Activated naive CD8-positive, alpha-beta T cell treated with anti-CD3 and anti-CD28 coated beads, Interleukin-2, amount 50 U/mL, for 24 hours (primary cell): Measurements from ENCODE around the gene NLGN3.

Experiments
- ATAC-seq: fragments of 150-1000 bp; cut with Tn5 transposase; one replicate; pipeline ENCODE4 v1.10.0; 2021
- DNase-seq: peaks from one replicate; pipeline ENCODE4 v3.0.0; 2021
- H3K27ac Mint-ChIP-seq: one replicate; pipeline ENCODE4 v1.8.0; 2021; ENCODE audit warnings: mild to moderate bottlenecking, mixed read lengths
- H3K27me3 Mint-ChIP-seq: one replicate; pipeline ENCODE4 v1.8.0; 2021; ENCODE audit warnings: mixed read lengths
- H3K36me3 Mint-ChIP-seq: one replicate; pipeline ENCODE4 v1.8.0; 2021; ENCODE audit warnings: low read depth, mixed read lengths
- H3K4me1 Mint-ChIP-seq: one replicate; pipeline ENCODE4 v1.8.0; 2021; ENCODE audit warnings: mixed read lengths
- H3K4me3 Mint-ChIP-seq: one replicate; pipeline ENCODE4 v1.8.0; 2021; ENCODE audit warnings: mild to moderate bottlenecking, moderate library complexity, mixed read lengths
- H3K9me3 Mint-ChIP-seq: one replicate; pipeline ENCODE4 v1.8.0; 2021; ENCODE audit warnings: mixed read lengths

NLGN3 gene

GRCh38 chrX:71147496-71148277 is 3.0 kb downstream of the NLGN3 start:
- Mint-ChIP-seq H3K9me3 (no peaks in the 10 kb centered on the region), H3K36me3 (no peaks in the 10 kb centered on the region), H3K4me3 (no peak overlapping the region), H3K27me3 (no peaks in the 10 kb centered on the region), H3K4me1 (peaks cover 11% of the 10 kb centered on the region), H3K27ac (no peak overlapping the region)
- no peak for DNase-seq
- ATAC-seq: no peak

GRCh38 chrX:71148278-71148663 is 3.6 kb downstream of the NLGN3 start:
- no peak for ATAC-seq
- Mint-ChIP-seq H3K4me3 (no peak overlapping the region), H3K27me3 (no peaks in the 10 kb centered on the region), H3K4me1 (peaks cover 11% of the 10 kb centered on the region), H3K27ac (no peak overlapping the region), H3K36me3 (no peaks in the 10 kb centered on the region), H3K9me3 (no peaks in the 10 kb centered on the region)
- no peak for DNase-seq

GRCh38 chrX:71151366-71151765 is 6.7 kb downstream of the NLGN3 start:
- H3K4me1 Mint-ChIP-seq: peaks cover 2% of the 10 kb centered on the region
- no peaks in the 10 kb centered on the region for H3K9me3 Mint-ChIP-seq
- ATAC-seq (no peak), DNase-seq (no peak)
- H3K27me3 Mint-ChIP-seq: no peaks in the 10 kb centered on the region
- no peaks in the 10 kb centered on the region for H3K36me3 Mint-ChIP-seq
- no peak overlapping the region for H3K27ac Mint-ChIP-seq
- no peak overlapping the region for H3K4me3 Mint-ChIP-seq

GRCh38 chrX:71154196-71154595 is 9.6 kb downstream of the NLGN3 start:
- Mint-ChIP-seq H3K27ac (no peak overlapping the region), H3K27me3 (no peaks in the 10 kb centered on the region), H3K4me3 (no peak overlapping the region), H3K9me3 (no peaks in the 10 kb centered on the region), H3K36me3 (no peaks in the 10 kb centered on the region), H3K4me1 (peaks cover under 1% of the 10 kb centered on the region)
- DNase-seq: no peak
- no peak for ATAC-seq

GRCh38 chrX:71154641-71155040 is 10.0 kb downstream of the NLGN3 start:
- Mint-ChIP-seq H3K36me3 (no peaks in the 10 kb centered on the region), H3K9me3 (no peaks in the 10 kb centered on the region), H3K4me3 (no peak overlapping the region), H3K4me1 (peaks cover 3% of the 10 kb centered on the region), H3K27ac (no peak overlapping the region), H3K27me3 (no peaks in the 10 kb centered on the region)
- no peak for ATAC-seq
- DNase-seq: no peak

- no peak for DNase-seq
- Mint-ChIP-seq H3K27me3 (no peaks in the 10 kb centered on the region), H3K9me3 (no peaks in the 10 kb centered on the region), H3K36me3 (no peaks in the 10 kb centered on the region), H3K27ac (no peak overlapping the region), H3K4me1 (peaks cover 3% of the 10 kb centered on the region), H3K4me3 (no peak overlapping the region)
- ATAC-seq: no peak
Measured at GRCh38 chrX:71158603-71159002, 14.0 kb downstream of the NLGN3 start.

- no peak for DNase-seq
- Mint-ChIP-seq H3K36me3 (no peaks in the 10 kb centered on the region), H3K9me3 (no peaks in the 10 kb centered on the region), H3K4me3 (no peak overlapping the region), H3K27me3 (no peaks in the 10 kb centered on the region), H3K27ac (no peak overlapping the region), H3K4me1 (peaks cover 3% of the 10 kb centered on the region)
- no peak for ATAC-seq
Measured at GRCh38 chrX:71159335-71159734, 14.7 kb downstream of the NLGN3 start.

GRCh38 chrX:71160475-71160874 is 15.8 kb downstream of the NLGN3 start:
- DNase-seq (no peak), ATAC-seq (no peak)
- peaks cover 3% of the 10 kb centered on the region for H3K4me1 Mint-ChIP-seq
- no peak overlapping the region for H3K27ac Mint-ChIP-seq
- H3K9me3 Mint-ChIP-seq: no peaks in the 10 kb centered on the region
- no peak overlapping the region for H3K4me3 Mint-ChIP-seq
- no peaks in the 10 kb centered on the region for H3K27me3 Mint-ChIP-seq
- no peaks in the 10 kb centered on the region for H3K36me3 Mint-ChIP-seq

GRCh38 chrX:71162981-71163380 is 18.3 kb downstream of the NLGN3 start:
- no peak for ATAC-seq
- Mint-ChIP-seq H3K36me3 (no peaks in the 10 kb centered on the region), H3K4me1 (peaks cover 3% of the 10 kb centered on the region), H3K27ac (no peak overlapping the region), H3K27me3 (no peaks in the 10 kb centered on the region), H3K4me3 (no peak overlapping the region), H3K9me3 (no peaks in the 10 kb centered on the region)
- DNase-seq: no peak

- Mint-ChIP-seq H3K36me3 (no peaks in the 10 kb centered on the region), H3K4me3 (no peak overlapping the region), H3K4me1 (peaks cover 3% of the 10 kb centered on the region), H3K27me3 (no peaks in the 10 kb centered on the region), H3K27ac (no peak overlapping the region), H3K9me3 (no peaks in the 10 kb centered on the region)
- ATAC-seq (no peak), DNase-seq (no peak)
Measured at GRCh38 chrX:71164071-71164470, 19.4 kb downstream of the NLGN3 start.

GRCh38 chrX:71166461-71166860 is 21.8 kb downstream of the NLGN3 start:
- DNase-seq (no peak), ATAC-seq (no peak)
- H3K36me3 Mint-ChIP-seq: no peaks in the 10 kb centered on the region
- no peaks in the 10 kb centered on the region for H3K9me3 Mint-ChIP-seq
- H3K4me1 Mint-ChIP-seq: peaks cover 2% of the 10 kb centered on the region
- no peak overlapping the region for H3K4me3 Mint-ChIP-seq
- H3K27ac Mint-ChIP-seq: no peak overlapping the region
- no peaks in the 10 kb centered on the region for H3K27me3 Mint-ChIP-seq

- no peak overlapping the region for H3K27ac Mint-ChIP-seq
Measured at GRCh38 chrX:71167031-71167781, 22.6 kb downstream of the NLGN3 start.

GRCh38 chrX:71168134-71168533 is 23.5 kb downstream of the NLGN3 start:
- no peaks in the 10 kb centered on the region for H3K9me3 Mint-ChIP-seq
- H3K4me3 Mint-ChIP-seq: no peak overlapping the region
- H3K27ac Mint-ChIP-seq: no peak overlapping the region
- DNase-seq (no peak), ATAC-seq (no peak)
- no peaks in the 10 kb centered on the region for H3K36me3 Mint-ChIP-seq
- no peaks in the 10 kb centered on the region for H3K27me3 Mint-ChIP-seq
- peaks cover 5% of the 10 kb centered on the region for H3K4me1 Mint-ChIP-seq

More at GRCh38 chrX:71167031-71167781, 22.6 kb downstream of the NLGN3 start:
- no peak for DNase-seq
- H3K27me3 Mint-ChIP-seq: no peaks in the 10 kb centered on the region
- H3K9me3 Mint-ChIP-seq: no peaks in the 10 kb centered on the region
- H3K4me3 Mint-ChIP-seq: no peak overlapping the region
- H3K36me3 Mint-ChIP-seq: no peaks in the 10 kb centered on the region
- no peak for ATAC-seq
- peaks cover 5% of the 10 kb centered on the region for H3K4me1 Mint-ChIP-seq

- DNase-seq: no peak
- Mint-ChIP-seq H3K36me3 (no peaks in the 10 kb centered on the region), H3K9me3 (no peaks in the 10 kb centered on the region), H3K27ac (no peak overlapping the region), H3K4me1 (peaks cover 5% of the 10 kb centered on the region), H3K27me3 (no peaks in the 10 kb centered on the region), H3K4me3 (no peak overlapping the region)
- no peak for ATAC-seq
Measured at GRCh38 chrX:71169586-71169985, 24.9 kb downstream of the NLGN3 start.

- DNase-seq: no peak
- Mint-ChIP-seq H3K27ac (no peak overlapping the region), H3K9me3 (no peaks in the 10 kb centered on the region), H3K4me1 (peaks cover 8% of the 10 kb centered on the region), H3K36me3 (no peaks in the 10 kb centered on the region), H3K27me3 (no peaks in the 10 kb centered on the region), H3K4me3 (no peak overlapping the region)
- no peak for ATAC-seq
Measured at GRCh38 chrX:71170660-71171059, 26.0 kb downstream of the NLGN3 start.
